Activated naive CD8-positive, alpha-beta T cell treated with anti-CD3 and anti-CD28 coated beads, Interleukin-2, amount 50 U/mL, for 24 hours (primary cell): ENCODE measurements around the gene CAVIN1.
A peak's percentile ranks its signal among the peaks of the same experiment; 100 is the strongest.
"Not testable (repeated sequence)": the region's sequence is repeated elsewhere in the genome, so short reads cannot be mapped to it uniquely, and the experiment has no call there.

Experiments
- ATAC-seq: fragments of 150-1000 bp; cut with Tn5 transposase; one replicate; pipeline ENCODE4 v1.10.0; 2021
- DNase-seq: peaks from one replicate; pipeline ENCODE4 v3.0.0; 2021
- H3K27ac Mint-ChIP-seq: one replicate; pipeline ENCODE4 v1.8.0; 2021; ENCODE audit warnings: mild to moderate bottlenecking, mixed read lengths
- H3K27me3 Mint-ChIP-seq: one replicate; pipeline ENCODE4 v1.8.0; 2021; ENCODE audit warnings: mixed read lengths
- H3K36me3 Mint-ChIP-seq: one replicate; pipeline ENCODE4 v1.8.0; 2021; ENCODE audit warnings: low read depth, mixed read lengths
- H3K4me1 Mint-ChIP-seq: one replicate; pipeline ENCODE4 v1.8.0; 2021; ENCODE audit warnings: mixed read lengths
- H3K4me3 Mint-ChIP-seq: one replicate; pipeline ENCODE4 v1.8.0; 2021; ENCODE audit warnings: mild to moderate bottlenecking, moderate library complexity, mixed read lengths
- H3K9me3 Mint-ChIP-seq: one replicate; pipeline ENCODE4 v1.8.0; 2021; ENCODE audit warnings: mixed read lengths

CAVIN1 gene

DNA sequence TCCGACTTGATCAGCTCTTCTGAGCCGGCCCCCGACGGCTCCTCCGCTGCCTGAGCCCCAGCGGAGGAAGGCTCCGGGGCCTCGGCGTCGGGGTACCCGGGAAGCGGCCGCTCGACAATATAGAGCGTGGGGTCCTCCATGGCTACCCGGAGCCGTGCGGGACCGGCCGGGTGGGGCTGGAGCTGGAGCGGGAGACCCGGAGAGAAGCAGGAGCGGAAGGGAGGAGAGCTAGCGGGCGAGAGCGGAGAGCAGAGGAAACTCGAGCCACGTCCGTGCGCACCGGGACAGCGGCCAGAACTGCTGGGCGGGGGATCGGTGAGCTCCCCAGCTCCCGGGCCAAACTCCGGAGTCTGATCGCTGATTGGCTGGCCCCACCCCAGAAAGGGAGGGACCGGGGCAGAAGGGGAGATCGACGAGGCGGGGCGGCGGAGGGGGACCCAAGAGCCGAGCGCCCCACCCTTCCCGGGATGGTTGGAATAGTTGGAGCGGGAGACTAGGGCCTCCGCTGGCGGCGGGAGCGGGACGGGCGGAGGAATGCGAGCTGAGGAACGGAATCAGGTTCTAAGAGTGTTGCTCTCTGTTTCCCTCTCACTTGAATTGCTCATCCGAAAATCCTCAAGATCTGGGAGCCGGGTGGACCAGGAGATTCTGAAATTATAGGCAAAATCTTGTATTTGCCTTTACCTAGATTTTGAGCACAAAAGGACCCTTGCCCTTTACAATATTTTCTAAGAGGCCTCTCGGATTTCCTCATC is at the start of gene CAVIN1:
CAVIN1 (minus strand) TSS at position 299 of the 755 bp plus-strand sequence; CDS start at position 140, 159 bp downstream.
- peaks cover 25% of the 10 kb centered on the region for H3K4me1 Mint-ChIP-seq
- ATAC-seq (no peak), DNase-seq (peak; percentile 34)
- H3K9me3 Mint-ChIP-seq: no peaks in the 10 kb centered on the region
- no peak within 1 kb of the TSS for H3K27ac Mint-ChIP-seq
- H3K36me3 Mint-ChIP-seq: no peaks in the 10 kb centered on the region
- peaks cover 52% of the 10 kb centered on the region for H3K27me3 Mint-ChIP-seq
- H3K4me3 Mint-ChIP-seq: peak within 1 kb of the TSS; percentile 79

- Mint-ChIP-seq H3K27ac (no peak overlapping the region), H3K4me3 (no peak overlapping the region), H3K4me1 (no peaks in the 10 kb centered on the region), H3K27me3 (no peaks in the 10 kb centered on the region), H3K36me3 (peaks cover 16% of the 10 kb centered on the region), H3K9me3 (no peaks in the 10 kb centered on the region)
- DNase-seq (no peak), ATAC-seq (no peak)
These were observed 44.8 kb upstream of the CAVIN1 start for GRCh38 chr17:42467889-42468288.

- Mint-ChIP-seq H3K27ac (no peak overlapping the region), H3K9me3 (no peaks in the 10 kb centered on the region), H3K4me3 (no peak overlapping the region), H3K27me3 (no peaks in the 10 kb centered on the region), H3K4me1 (peaks cover 17% of the 10 kb centered on the region), H3K36me3 (peaks cover 9% of the 10 kb centered on the region)
- ATAC-seq (no peak), DNase-seq (no peak)
These were observed 40.9 kb upstream of the CAVIN1 start for GRCh38 chr17:42463976-42464400.

DNA sequence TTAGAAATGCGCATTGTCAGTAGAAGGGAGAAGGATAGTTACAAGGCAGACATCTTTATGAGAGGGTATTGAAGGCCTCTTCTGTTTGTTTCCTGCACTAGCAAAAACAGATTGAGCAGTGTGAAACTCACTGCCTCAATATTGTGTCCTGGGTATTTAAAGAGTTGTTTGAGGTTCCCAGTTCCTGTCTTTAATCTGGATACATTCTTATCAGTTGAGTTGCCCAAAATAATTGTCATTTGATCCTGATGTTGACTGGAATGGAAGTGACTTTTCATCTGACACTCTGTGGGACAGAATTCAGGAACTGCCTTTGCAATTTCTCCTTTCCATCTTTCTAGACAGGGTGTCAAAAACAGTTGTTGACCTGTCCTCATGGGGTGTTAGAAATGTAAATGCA is 37.3 kb upstream of the CAVIN1 start:
- H3K36me3 Mint-ChIP-seq: no peaks in the 10 kb centered on the region
- peak overlapping the region; percentile 88 for H3K4me3 Mint-ChIP-seq
- H3K9me3 Mint-ChIP-seq: no peaks in the 10 kb centered on the region
- H3K27me3 Mint-ChIP-seq: peaks cover 2% of the 10 kb centered on the region
- peak overlapping the region; percentile 5 for H3K27ac Mint-ChIP-seq
- peaks cover 46% of the 10 kb centered on the region for H3K4me1 Mint-ChIP-seq
- DNase-seq (no peak), ATAC-seq (no peak)

DNA sequence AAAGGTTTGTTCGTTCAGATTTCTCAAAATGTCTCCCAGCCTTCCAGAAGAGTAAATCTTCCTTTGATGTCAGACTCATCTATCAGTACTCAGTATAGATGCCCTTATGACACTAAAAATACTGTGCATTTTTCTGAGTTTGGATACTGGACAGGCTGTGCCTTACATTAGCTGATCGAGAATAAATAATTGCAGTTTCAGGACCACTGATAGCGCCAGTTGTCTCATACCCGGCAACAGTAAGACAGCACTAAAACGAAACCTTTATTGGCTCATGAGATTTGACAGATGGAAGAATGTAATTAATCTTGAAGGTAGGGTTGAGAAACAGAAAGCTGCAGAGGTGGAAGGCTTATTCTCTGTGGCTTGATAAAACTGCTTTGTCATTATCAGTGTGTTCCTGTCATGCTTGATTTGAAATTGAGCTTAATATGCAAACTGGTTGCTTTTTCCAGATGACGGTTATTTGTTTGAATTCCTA is 36.8 kb upstream of the CAVIN1 start:
- DNase-seq: no peak
- Mint-ChIP-seq H3K27me3 (peaks cover 2% of the 10 kb centered on the region), H3K4me3 (peak overlapping the region; percentile 88), H3K36me3 (no peaks in the 10 kb centered on the region), H3K27ac (peak overlapping the region; percentile 91), H3K9me3 (no peaks in the 10 kb centered on the region), H3K4me1 (peaks cover 48% of the 10 kb centered on the region)
- ATAC-seq: peak; percentile 51

GRCh38 chr17:42459256-42459800 is 36.3 kb upstream of the CAVIN1 start:
- H3K4me3 Mint-ChIP-seq: peak overlapping the region; percentile 88
- H3K27me3 Mint-ChIP-seq: peaks cover 2% of the 10 kb centered on the region
- H3K4me1 Mint-ChIP-seq: peaks cover 48% of the 10 kb centered on the region
- H3K27ac Mint-ChIP-seq: peak overlapping the region; percentile 91
- H3K36me3 Mint-ChIP-seq: no peaks in the 10 kb centered on the region
- ATAC-seq: no peak
- peak; percentile 50 for DNase-seq
- no peaks in the 10 kb centered on the region for H3K9me3 Mint-ChIP-seq

DNA sequence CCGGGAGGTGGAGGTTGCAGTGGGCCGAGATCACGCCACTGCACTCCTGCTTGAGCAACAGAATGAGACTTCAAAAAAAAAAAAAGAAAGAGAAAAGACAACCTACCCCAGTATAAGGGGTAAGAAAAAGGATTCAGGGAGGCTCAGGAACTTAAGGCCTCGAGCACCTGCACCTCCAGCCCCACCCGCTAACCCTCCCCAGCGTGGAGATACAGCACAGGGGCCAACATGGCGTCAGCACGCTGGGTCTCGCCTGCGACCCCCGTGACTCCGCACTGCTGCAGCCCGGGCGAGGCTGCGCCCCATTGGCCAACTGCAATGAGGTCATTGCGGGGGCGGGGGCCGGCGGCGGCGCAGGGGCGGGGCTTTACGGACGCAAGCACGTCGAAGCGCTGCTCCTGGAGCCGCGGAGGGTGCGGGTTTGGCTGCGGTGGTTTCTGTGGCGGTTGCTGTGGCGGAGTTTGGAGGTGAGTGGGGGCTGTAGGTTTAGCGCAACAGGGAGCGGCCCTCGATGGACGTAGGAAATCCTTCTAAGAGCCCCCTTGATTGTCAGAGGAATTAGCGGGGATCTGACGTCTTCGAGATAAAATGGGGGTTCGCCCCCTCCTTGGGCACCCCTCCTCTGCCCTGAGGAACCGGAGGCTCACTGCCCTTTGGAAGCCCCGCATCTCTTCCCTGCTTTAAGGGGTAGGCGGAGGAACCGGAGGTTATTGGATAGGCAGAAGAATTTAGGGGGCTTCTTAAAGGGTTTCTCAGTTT is 35.6 kb upstream of the CAVIN1 start, which contains the start of gene ATP6V0A1:
ATP6V0A1 (plus strand) TSS at position 382 of the 759 bp plus-strand sequence. CDS start 2,017 bp downstream, outside the sequence.
- H3K36me3 Mint-ChIP-seq: no peaks in the 10 kb centered on the region
- peaks cover 51% of the 10 kb centered on the region for H3K4me1 Mint-ChIP-seq
- no peaks in the 10 kb centered on the region for H3K9me3 Mint-ChIP-seq
- peak within 1 kb of the TSS; percentile 91 for H3K27ac Mint-ChIP-seq
- ATAC-seq (peak; percentile 90), DNase-seq (peak; percentile 95)
- H3K4me3 Mint-ChIP-seq: peak within 1 kb of the TSS; percentile 88
- H3K27me3 Mint-ChIP-seq: peaks cover 2% of the 10 kb centered on the region

- peak overlapping the region; percentile 76 for H3K27ac Mint-ChIP-seq
- peak overlapping the region; percentile 75 for H3K4me3 Mint-ChIP-seq
- no peaks in the 10 kb centered on the region for H3K36me3 Mint-ChIP-seq
- peaks cover 57% of the 10 kb centered on the region for H3K4me1 Mint-ChIP-seq
- peaks cover 2% of the 10 kb centered on the region for H3K27me3 Mint-ChIP-seq
- ATAC-seq (no peak), DNase-seq (no peak)
- no peaks in the 10 kb centered on the region for H3K9me3 Mint-ChIP-seq
These were observed 34.2 kb upstream of the CAVIN1 start for GRCh38 chr17:42457107-42457792.

DNA sequence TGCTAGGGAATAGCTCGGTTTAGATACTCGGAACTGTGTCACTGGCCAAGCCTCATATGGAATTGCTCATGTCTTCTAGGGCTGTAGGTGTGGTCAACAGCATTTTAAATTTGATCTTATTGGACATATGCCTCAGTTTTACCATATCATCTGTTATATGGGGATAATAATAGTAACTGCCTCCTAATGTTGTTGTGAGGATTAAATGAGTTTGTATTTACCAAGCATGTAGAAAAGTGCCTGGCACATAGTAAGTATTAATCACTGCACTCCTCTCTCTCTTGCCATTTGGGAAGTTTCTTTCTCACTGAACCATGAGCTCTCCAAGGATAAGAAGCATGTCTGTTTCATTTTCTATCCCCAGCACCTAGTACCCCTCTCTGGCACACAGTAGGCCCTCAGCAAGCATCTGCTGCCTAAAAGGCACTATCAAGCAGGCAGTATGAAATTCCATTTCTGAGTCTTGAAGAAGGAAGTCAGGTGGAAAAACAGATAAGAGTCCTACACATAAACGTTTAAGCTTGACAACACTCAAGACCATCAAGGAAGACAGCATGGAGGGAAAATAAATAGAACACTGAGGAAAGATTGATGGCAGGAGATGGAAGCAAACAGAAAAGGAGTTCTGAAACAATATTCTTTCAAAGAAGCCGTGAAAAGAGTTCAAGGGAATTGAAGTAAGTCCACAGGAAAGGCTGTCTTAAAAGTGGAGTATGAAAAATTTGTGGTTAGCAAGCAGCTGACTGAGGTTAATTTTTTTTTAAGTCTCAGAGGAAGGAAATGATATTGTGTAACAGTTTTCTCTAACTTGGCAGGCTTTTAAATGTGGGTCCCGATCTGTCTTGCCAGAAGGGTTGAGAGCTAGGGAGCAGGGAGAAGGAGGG is 33.4 kb upstream of the CAVIN1 start:
- H3K36me3 Mint-ChIP-seq: no peaks in the 10 kb centered on the region
- DNase-seq: no peak
- H3K9me3 Mint-ChIP-seq: no peaks in the 10 kb centered on the region
- H3K4me1 Mint-ChIP-seq: peaks cover 57% of the 10 kb centered on the region
- ATAC-seq: no peak
- peak overlapping the region; percentile 76 for H3K27ac Mint-ChIP-seq
- peak overlapping the region; percentile 33 for H3K4me3 Mint-ChIP-seq
- H3K27me3 Mint-ChIP-seq: peaks cover 2% of the 10 kb centered on the region

DNA sequence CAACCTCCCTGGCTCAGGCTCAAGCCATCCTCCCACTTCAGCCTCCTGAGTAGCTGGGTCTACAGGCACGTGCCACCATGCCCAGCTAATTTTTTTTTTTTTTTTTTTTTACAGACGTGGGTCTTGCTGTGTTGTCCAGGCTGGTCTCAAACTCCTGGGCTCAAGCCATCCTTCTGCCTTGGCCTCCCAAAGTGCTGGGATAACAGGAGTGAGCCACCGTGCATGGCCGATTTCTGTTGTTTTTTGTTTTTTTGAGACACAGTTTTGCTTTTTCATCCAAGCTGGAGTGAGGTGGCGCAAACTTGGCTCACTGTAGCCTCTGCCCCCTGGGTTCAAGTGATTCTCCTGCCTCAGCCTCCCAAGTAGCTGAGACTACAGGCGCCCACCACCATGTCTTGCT is 31.9 kb upstream of the CAVIN1 start:
- peaks cover 50% of the 10 kb centered on the region for H3K4me1 Mint-ChIP-seq

DNA sequence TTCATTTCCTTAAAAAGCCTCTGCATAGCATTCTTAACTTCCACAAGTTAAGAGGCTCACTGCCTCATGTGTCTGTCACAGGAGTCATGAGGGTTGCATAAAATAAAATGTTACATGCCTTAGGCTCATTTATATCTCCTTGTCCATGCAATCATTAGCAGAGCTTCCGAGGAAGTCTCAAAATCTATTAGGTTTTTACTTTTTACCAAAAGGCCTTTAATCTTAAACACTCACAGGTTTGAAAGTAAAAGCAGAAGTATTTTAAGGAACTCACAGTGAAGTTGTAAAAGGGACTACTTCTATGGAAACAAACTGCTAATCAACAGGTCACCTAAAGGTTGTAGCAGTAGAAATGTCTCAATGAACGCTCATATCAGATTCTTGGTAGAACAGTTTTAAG is 30.4 kb upstream of the CAVIN1 start:
- peaks cover 35% of the 10 kb centered on the region for H3K4me1 Mint-ChIP-seq
- H3K9me3 Mint-ChIP-seq: no peaks in the 10 kb centered on the region
- peaks cover 2% of the 10 kb centered on the region for H3K27me3 Mint-ChIP-seq
- H3K36me3 Mint-ChIP-seq: no peaks in the 10 kb centered on the region
- ATAC-seq (no peak), DNase-seq (no peak)
- H3K4me3 Mint-ChIP-seq: no peak overlapping the region
- no peak overlapping the region for H3K27ac Mint-ChIP-seq

More for the DNA sequence above, 31.9 kb upstream of the CAVIN1 start:
- DNase-seq, ATAC-seq, H3K4me3 Mint-ChIP-seq, H3K9me3 Mint-ChIP-seq, H3K27ac Mint-ChIP-seq, H3K27me3 Mint-ChIP-seq, H3K36me3 Mint-ChIP-seq: not testable (repeated sequence)

GRCh38 chr17:42451270-42451669 is 28.2 kb upstream of the CAVIN1 start:
- H3K27me3 Mint-ChIP-seq, ATAC-seq, H3K9me3 Mint-ChIP-seq, H3K36me3 Mint-ChIP-seq, H3K4me3 Mint-ChIP-seq, DNase-seq, H3K27ac Mint-ChIP-seq: not testable (repeated sequence)
- peaks cover 21% of the 10 kb centered on the region for H3K4me1 Mint-ChIP-seq

- not testable (repeated sequence) for DNase-seq, ATAC-seq, H3K4me3 Mint-ChIP-seq, H3K36me3 Mint-ChIP-seq, H3K27me3 Mint-ChIP-seq, H3K9me3 Mint-ChIP-seq, H3K27ac Mint-ChIP-seq
- peaks cover 15% of the 10 kb centered on the region for H3K4me1 Mint-ChIP-seq
These were observed 26.8 kb upstream of the CAVIN1 start for GRCh38 chr17:42449838-42450237.
